SK-N-SH (cell line): ENCODE measurements around the gene SETX. TPM values are rescaled to one million over a fixed set of nuclear protein-coding genes. Genes with fewer than 3 reads are reported as not detected.
A peak's percentile ranks its signal among the peaks of the same experiment; 100 is the strongest.

Experiments used
- EP300 ChIP-seq, 2 experiments: IDR thresholded peaks; 2 replicates each; pipeline versions ENCODE4 v1.4.0 to v1.6.1; 2012; ENCODE audit warnings: borderline replicate concordance in 1 of 2, low read depth in 1 of 2, low read length in 1 of 2
- EZH2phosphoT487 ChIP-seq: fragments of 200-600 bp; sonication (generic); IDR thresholded peaks from 2 replicates; pipeline ENCODE4 v1.6.1; 2017; ENCODE audit warnings: low read depth, mixed run types, mild to moderate bottlenecking, antibody characterized with exemption, moderate library complexity, borderline replicate concordance
- FOXM1 ChIP-seq: IDR thresholded peaks from 2 replicates; pipeline ENCODE4 v1.4.0; 2012; ENCODE audit warnings: low read depth, mild to moderate bottlenecking
- GABPA ChIP-seq: IDR thresholded peaks from 2 replicates; pipeline ENCODE4 v1.4.0; 2012; ENCODE audit warnings: low read depth, mild to moderate bottlenecking
- JUND ChIP-seq: IDR thresholded peaks from 2 replicates; pipeline ENCODE4 v1.4.0; 2012
- NRF1 ChIP-seq: IDR thresholded peaks from 2 replicates; pipeline ENCODE4 v1.6.1; 2012; ENCODE audit warnings: low read depth, mild to moderate bottlenecking, low read length
- PBX3 ChIP-seq: IDR thresholded peaks from 2 replicates; pipeline ENCODE4; 2012
- POLR2AphosphoS5 ChIP-seq: IDR thresholded peaks from 2 replicates; pipeline ENCODE4 v1.6.1; 2012; ENCODE audit warnings: low read depth, low read length
- RAD21 ChIP-seq: IDR thresholded peaks from 2 replicates; pipeline ENCODE4 v1.6.1; 2012; ENCODE audit warnings: mild to moderate bottlenecking, low read length
- REST ChIP-seq: IDR thresholded peaks from 2 replicates; pipeline ENCODE4 v1.6.1; 2012; ENCODE audit warnings: mild to moderate bottlenecking, low read depth, low read length, moderate library complexity
- RFX5 ChIP-seq: IDR thresholded peaks from 2 replicates; pipeline ENCODE4 v1.6.1; 2012; ENCODE audit warnings: mild to moderate bottlenecking, improper control_type of control experiment, low read length
- TAF1 ChIP-seq: IDR thresholded peaks from 2 replicates; pipeline ENCODE4 v1.6.1; 2012; ENCODE audit warnings: low read depth, mild to moderate bottlenecking, low read length, moderate library complexity, borderline replicate concordance
- TCF12 ChIP-seq: IDR thresholded peaks from 2 replicates; pipeline ENCODE4 v1.4.0; 2012
- TEAD4 ChIP-seq: IDR thresholded peaks from 2 replicates; pipeline ENCODE4 v1.4.0; 2012; ENCODE audit warnings: mild to moderate bottlenecking, borderline replicate concordance; ENCODE audit not compliant: insufficient read depth
- polyA plus RNA-seq, 3 experiments: library from polyadenylated mRNA; depleted of rRNA; stranded (reverse); fragments of >200 nt; gene quantifications; 2 replicates each; pipeline ENCODE4 v1.2.3, GENCODE V29; 2012
- TF ChIP-seq, protein P1 (sequence below): fragments of 200-600 bp; sonication (generic); IDR thresholded peaks from 2 replicates; pipeline ENCODE4 v1.6.1; 2017; ENCODE audit warnings: antibody characterized with exemption, mild to moderate bottlenecking, moderate library complexity

Gene SETX
- polyA plus RNA-seq, 1 of the 3 experiments (the other 2 are of a cell fraction) = 12.3 TPM

DNA sequence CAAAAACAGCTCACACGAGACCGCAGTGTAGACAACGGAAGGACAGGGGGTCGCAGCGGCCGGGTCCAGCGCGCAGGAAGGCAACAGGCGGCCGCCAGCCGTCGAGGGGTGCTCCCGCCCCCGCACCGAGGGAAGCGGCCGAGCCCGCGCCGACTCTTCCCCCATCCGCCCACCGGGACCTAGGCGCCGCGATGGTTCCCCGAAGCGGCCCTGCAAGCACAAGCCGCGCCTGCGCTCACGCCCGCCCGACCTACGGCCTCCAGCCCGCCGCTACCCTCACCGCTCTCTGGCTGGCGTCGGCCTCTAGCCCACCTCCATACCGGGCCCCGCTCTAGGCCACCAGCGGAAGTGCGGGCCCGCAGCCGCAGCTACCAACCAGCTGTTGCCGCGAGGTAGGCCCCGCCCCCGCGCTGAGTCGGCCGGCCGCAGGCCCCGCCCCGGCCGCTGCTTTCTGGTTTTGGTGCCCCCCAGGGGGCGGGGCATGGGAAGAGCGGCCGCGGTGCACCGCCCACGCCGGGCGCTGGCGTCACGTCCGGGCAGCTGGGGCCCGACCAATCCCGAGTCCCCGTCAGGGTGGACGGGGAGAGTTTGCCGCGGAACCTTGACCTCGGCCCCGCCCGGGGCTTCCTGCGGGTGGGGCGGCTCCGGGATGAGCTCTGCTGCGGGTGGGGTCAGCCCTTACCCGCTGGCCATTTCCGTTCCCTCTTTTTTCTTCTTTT is at the start of gene SETX (continued):
- TF ChIP-seq REST (0 out of 2 replicates have a peak, but pooled peaks have one; percentile 23), RFX5 (peak; percentile 61; the same call in 1 of the 2 replicates), NRF1 (peak; percentile 37; the same call in 1 of the 2 replicates), FOXM1 (no peak), PBX3 (0 out of 2 replicates have a peak, but pooled peaks have one; percentile 7), GABPA (peak; percentile 78), POLR2AphosphoS5 (peak; percentile 83), TAF1 (peak; percentile 77), EP300 (IDR thresholded peaks at IDR 0.05; ENCODE audit: borderline replicate concordance in 1 of 2, low read depth in 1 of 2, low read length in 1 of 2) (no peak; a peak in 1 of 4 replicates), RAD21 (no peak), TEAD4 (no peak), EZH2phosphoT487 (no peak), JUND (no peak), TCF12 (no peak)
- TF ChIP-seq, protein P1, sequence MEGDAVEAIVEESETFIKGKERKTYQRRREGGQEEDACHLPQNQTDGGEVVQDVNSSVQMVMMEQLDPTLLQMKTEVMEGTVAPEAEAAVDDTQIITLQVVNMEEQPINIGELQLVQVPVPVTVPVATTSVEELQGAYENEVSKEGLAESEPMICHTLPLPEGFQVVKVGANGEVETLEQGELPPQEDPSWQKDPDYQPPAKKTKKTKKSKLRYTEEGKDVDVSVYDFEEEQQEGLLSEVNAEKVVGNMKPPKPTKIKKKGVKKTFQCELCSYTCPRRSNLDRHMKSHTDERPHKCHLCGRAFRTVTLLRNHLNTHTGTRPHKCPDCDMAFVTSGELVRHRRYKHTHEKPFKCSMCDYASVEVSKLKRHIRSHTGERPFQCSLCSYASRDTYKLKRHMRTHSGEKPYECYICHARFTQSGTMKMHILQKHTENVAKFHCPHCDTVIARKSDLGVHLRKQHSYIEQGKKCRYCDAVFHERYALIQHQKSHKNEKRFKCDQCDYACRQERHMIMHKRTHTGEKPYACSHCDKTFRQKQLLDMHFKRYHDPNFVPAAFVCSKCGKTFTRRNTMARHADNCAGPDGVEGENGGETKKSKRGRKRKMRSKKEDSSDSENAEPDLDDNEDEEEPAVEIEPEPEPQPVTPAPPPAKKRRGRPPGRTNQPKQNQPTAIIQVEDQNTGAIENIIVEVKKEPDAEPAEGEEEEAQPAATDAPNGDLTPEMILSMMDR = no peak
- TF ChIP-seq, all 33 proteins: peak for 12
